ENCODE data around the gene SRPK3.
"Not testable (repeated sequence)": the region's sequence is repeated elsewhere in the genome, so short reads cannot be mapped to it uniquely, and the experiment has no call there.

SRPK3 gene

DNA sequence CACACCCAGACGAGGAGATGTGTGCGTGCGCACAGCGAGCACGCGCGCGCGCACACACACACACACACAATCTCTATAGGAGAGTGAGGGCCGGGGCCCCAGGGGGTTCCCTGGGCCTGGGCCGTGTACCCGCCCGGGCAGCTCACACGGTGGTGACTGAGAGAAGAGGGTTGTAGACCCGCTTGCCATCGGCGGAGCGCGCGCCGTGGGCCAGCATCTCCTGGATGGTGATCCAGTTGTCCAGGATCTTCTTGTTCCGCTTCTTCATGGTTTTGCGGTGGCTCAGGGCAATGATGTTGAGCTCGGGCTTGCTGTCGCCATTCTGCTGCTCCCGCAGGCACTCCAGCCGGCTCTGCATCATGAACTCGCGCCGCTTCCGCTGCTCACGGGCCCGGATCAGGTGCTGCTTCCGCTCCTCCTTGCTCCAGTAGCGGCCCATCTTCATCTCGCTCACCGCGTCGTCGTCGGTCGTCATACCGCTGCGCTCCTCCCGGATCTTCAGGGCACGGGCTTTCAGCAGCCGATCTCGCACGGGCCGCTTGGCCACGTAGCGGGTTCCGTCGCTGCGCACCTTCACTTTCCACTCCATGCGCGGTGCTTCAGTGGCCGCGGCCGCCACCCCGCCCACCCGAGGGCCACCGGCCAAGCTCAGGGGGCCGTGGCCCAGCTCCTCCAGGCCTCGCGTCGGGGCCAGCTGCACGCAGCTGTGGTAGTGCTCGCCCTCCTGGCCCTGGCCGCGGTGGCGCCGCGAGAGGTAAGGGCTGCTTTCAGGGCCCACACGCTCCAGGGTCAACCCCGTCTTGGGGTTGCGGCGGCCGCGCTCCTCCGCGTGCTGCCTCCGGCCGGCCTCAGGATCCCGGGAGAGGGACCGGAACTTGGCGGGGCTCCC is 22.6 kb downstream of the SRPK3 start:
- DNase-seq (ENCODE audit: low read depth, low spot score), result no peak
- H3K27ac ChIP-seq, result no peak overlapping the region

- no peak overlapping the region for H3K27ac ChIP-seq
- no peak for DNase-seq (ENCODE audit: low read depth, low spot score)
Observed at GRCh38 chrX:153804100-153804595, 23.3 kb downstream of the SRPK3 start.

DNA sequence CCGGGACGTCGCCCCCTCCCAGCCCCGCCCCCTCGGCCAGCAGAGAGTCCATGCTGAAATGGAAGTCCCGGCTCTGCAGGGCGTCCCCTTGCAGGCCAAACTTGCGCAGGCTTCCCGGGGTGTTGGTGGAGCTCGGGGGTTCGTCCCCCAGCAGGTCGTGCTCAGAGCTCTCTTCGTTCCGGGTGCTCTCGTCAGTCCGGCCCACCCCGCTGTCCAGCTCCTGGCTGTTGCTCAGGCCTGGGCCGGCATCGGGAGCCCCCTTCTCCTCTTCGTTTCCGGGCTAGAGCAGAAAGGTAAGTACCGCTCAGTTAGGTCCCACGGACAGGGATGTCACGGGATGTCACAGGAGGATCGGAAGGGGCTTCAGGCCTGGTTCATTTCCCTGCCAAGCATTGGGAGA is 23.8 kb downstream of the SRPK3 start:
- no peak for DNase-seq (ENCODE audit: low read depth, low spot score)
- H3K27ac ChIP-seq, result no peak overlapping the region

DNA sequence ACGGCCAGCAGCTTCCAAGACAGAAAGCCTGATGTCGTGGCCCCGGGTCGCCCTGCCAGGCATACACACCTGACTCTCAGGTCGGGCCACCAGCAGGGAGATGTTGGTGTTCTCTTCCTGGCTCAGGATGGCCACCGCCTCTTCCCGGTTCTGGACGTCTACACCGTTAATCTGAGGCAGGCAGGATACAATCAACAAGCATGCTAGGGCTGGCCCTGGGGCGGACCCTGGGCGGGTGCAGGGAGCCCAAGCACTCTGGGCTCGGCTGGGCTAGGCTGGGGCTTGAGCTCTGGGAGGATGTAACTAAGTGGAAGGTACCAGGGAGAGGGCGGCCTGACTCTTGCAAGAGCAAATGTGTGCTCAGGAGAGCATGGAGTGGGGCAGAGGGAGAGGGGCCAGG is 24.6 kb downstream of the SRPK3 start:
- DNase-seq (ENCODE audit: low read depth, low spot score), result no peak
- no peak overlapping the region for H3K27ac ChIP-seq

- no peak overlapping the region for H3K27ac ChIP-seq
- DNase-seq (ENCODE audit: low read depth, low spot score), result peak; percentile 0
Observed at GRCh38 chrX:153806999-153807575, 26.2 kb downstream of the SRPK3 start.

GRCh38 chrX:153807976-153808375 is 27.1 kb downstream of the SRPK3 start:
- no peak for DNase-seq (ENCODE audit: low read depth, low spot score)
- H3K27ac ChIP-seq, result no peak overlapping the region

GRCh38 chrX:153812220-153812619 is 31.4 kb downstream of the SRPK3 start:
- no peak for DNase-seq (ENCODE audit: low read depth, low spot score)
- H3K27ac ChIP-seq, result no peak overlapping the region

- H3K27ac ChIP-seq, result no peak overlapping the region
- DNase-seq (ENCODE audit: low read depth, low spot score), result no peak
Observed at GRCh38 chrX:153813161-153813560, 32.3 kb downstream of the SRPK3 start.

GRCh38 chrX:153814591-153815315 is 33.9 kb downstream of the SRPK3 start:
- no peak for DNase-seq (ENCODE audit: low read depth, low spot score)
- no peak overlapping the region for H3K27ac ChIP-seq

- no peak overlapping the region for H3K27ac ChIP-seq
- DNase-seq (ENCODE audit: low read depth, low spot score), result no peak
Observed at GRCh38 chrX:153816831-153817690, 36.2 kb downstream of the SRPK3 start.

- not testable (repeated sequence) for DNase-seq (ENCODE audit: low read depth, low spot score); H3K27ac ChIP-seq
Observed at GRCh38 chrX:153818064-153818463, 37.2 kb downstream of the SRPK3 start.

GRCh38 chrX:153818571-153819383 is 37.9 kb downstream of the SRPK3 start:
- no peak overlapping the region for H3K27ac ChIP-seq
- DNase-seq (ENCODE audit: low read depth, low spot score), result no peak

DNA sequence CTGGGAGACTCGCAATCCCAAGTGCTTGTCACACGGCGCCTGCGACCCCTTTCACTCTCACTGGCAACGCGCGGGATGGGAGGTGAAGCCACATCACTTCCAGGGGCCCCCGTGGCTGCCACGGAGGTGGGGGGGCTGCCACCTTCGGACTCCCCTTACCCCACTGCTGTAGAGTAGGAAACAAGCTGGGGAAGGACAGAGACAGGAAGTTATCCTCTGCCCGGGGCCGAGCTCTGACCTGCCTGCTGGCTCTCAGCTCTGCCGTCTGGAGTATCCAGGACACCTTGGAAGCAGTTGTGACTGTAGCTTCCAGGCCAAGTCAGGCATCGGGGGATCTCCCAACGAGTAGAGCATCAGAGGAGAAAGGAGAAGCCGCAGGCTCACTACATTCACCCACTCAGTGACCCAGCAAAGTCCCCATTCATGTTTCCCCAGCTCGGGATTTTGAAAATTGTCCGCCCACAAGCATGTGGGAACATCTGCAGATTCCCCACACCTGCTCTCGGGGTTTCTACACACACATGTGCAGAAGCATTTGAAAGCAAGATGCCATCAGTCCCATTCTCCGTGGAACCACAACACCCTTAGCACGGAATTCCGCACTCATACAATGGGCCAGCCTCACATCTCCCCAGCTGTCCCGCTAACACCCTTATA is 38.7 kb downstream of the SRPK3 start:
- no peak for DNase-seq (ENCODE audit: low read depth, low spot score)
- no peak overlapping the region for H3K27ac ChIP-seq

DNA sequence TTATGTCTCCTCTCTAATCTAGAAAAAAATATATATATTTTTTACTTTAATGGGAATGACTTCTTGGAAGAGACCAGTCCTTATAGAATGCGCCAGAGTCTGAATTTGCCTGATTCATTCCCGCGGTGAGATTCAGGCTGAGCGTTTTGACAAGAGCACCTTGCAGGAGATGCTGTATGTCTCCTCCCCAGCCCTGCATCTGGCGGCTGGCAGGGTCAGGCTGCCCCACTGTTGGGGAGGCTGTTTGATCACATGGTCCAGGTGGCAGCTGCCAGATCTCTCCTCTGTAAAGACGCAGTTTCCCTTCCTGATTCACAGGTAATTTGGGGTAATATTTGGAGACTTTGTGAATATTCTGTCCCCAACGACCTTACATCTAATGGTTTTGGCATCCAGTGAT is 39.8 kb downstream of the SRPK3 start:
- DNase-seq (ENCODE audit: low read depth, low spot score), result no peak
- H3K27ac ChIP-seq, result no peak overlapping the region

- no peak overlapping the region for H3K27ac ChIP-seq
- DNase-seq (ENCODE audit: low read depth, low spot score), result no peak
Observed at GRCh38 chrX:153821066-153821465, 40.2 kb downstream of the SRPK3 start.

GRCh38 chrX:153824348-153824747 is 43.5 kb downstream of the SRPK3 start:
- no peak overlapping the region for H3K27ac ChIP-seq
- DNase-seq (ENCODE audit: low read depth, low spot score), result no peak

GRCh38 chrX:153825042-153825441 is 44.2 kb downstream of the SRPK3 start:
- no peak for DNase-seq (ENCODE audit: low read depth, low spot score)
- H3K27ac ChIP-seq, result no peak overlapping the region

DNA sequence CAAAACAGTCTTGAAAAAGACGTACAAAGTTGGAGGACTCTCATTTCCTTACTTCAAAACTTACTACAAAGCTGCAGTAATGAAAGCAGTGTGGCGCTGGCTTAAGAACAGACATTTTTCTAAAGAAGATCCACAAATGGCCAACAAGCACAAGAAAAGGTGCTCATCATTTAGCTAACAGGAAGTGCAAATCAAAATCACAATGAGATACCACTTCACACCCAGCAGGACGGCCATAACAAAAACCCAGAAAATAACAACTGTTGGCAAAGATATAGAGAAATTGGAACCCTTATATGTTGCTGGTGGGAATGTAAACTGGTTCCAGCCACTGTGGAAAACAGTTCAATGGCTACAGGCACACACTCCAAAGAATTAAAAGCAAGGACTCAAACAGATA is 46.2 kb downstream of the SRPK3 start:
- DNase-seq (ENCODE audit: low read depth, low spot score), result no peak

GRCh38 chrX:153827903-153828302 is 47.1 kb downstream of the SRPK3 start:
- no peak overlapping the region for H3K27ac ChIP-seq
- no peak for DNase-seq (ENCODE audit: low read depth, low spot score)

More for the DNA sequence above, 46.2 kb downstream of the SRPK3 start:
- H3K27ac ChIP-seq, result no peak overlapping the region
